HG03175 (cell line): Measurements from ENCODE around the gene FHDC1.

ENCODE experiments used
- ATAC-seq: cut with Tn5 transposase; IDR thresholded peaks from one replicate; pipeline ENCODE4 v1.9.1; 2021; ENCODE audit warnings: mild to moderate bottlenecking, moderate library complexity; ENCODE audit not compliant: unreplicated experiment

Gene FHDC1

GRCh38 chr4:152936446-152937335 is 568 bp downstream of the FHDC1 start:
- ATAC-seq, result no peak

DNA sequence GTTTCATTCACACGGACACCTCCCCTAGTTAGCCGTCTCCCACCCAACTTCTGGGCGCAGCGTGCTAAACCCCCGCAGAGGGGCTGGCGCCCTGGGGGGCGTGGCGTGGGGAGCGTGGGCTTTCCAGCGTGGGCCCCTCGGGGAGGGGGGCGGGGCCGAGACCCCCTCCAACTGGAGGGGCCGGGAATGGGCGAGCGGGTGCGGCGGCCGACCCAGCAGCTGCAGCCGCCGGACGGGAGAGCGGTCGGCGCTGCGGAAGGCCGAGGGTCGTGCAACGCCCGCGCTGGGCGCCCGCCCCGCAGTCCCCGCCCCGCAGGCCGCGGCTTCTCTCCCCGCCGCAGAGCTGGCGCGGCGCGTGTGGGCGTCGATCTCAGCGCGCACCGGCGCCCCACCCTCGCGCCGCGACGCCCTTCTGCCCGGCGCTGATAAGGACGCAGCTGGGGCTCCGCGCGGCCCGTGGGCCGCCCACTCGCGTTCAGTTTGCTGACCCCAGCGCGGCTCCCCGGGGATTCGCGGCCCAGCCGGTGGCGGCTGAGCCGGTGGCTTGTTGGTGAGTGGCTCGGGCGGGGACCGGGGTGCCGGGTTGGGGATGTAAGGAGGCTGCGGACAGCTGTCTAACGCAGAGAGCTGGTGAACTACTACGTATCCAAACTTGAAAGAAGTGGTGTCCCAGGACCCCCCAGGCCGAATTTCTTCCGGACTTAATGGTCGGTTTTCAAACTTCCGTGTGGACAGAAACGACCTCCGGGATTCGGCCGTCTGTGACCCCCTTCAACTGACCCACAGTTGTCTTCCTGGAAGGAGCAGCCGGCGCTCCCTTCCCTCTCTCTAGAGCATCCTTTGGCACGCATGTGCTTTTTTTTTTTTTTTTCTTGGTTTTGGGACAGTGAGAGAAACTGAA is 1.5 kb downstream of the FHDC1 start:
- no peak for ATAC-seq

- no peak for ATAC-seq
Measured at GRCh38 chr4:152938237-152938947, 2.3 kb downstream of the FHDC1 start.

GRCh38 chr4:152939621-152940020 is 3.5 kb downstream of the FHDC1 start:
- no peak for ATAC-seq

DNA sequence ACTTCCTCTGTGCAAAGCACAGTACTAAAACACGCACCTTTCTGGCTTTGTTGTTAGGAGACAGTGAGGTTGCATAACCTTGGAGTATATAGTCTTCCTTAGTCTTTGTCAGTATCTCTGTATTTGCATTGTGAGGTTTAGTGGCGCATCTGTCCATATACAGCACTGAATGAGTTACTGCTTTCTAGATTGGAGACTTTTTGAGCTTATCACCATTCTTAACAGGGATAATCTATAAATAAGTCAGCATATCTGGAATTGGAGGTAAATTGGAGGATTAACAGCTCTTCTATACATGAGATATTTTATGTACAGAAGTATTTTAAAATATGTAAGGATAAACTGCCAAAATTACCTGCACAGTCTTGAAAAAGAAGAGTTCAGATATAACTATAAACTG is 4.3 kb downstream of the FHDC1 start:
- no peak for ATAC-seq

- no peak for ATAC-seq
Measured at GRCh38 chr4:152941411-152941810, 5.3 kb downstream of the FHDC1 start.

GRCh38 chr4:152942346-152942745 is 6.2 kb downstream of the FHDC1 start:
- no peak for ATAC-seq

GRCh38 chr4:152943672-152944071 is 7.5 kb downstream of the FHDC1 start:
- ATAC-seq, result no peak

GRCh38 chr4:152944666-152945320 is 8.7 kb downstream of the FHDC1 start:
- ATAC-seq, result no peak

DNA sequence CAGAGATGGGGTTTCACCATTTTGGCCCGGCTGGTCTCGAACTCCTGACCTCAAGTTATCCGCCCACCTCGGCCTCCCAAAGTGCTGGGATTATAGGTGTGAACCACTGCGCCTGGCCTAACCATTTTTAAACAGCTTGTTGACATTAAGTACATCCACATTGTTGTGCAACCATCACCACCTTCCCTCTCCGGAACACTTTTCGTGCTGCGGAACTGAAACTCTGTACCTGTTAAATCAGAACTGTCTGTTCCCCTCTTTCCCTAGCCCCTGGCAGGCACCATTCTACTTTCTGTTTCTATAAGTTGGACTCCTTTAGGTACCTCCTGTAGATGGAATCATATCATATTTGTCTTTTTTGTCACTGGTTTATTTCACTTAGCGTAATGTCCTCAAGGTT is 9.5 kb downstream of the FHDC1 start:
- ATAC-seq, result no peak

- no peak for ATAC-seq
Measured at GRCh38 chr4:152946446-152946845, 10.3 kb downstream of the FHDC1 start.

GRCh38 chr4:152947311-152947710 is 11.2 kb downstream of the FHDC1 start:
- no peak for ATAC-seq

- no peak for ATAC-seq
Measured at GRCh38 chr4:152949930-152950329, 13.8 kb downstream of the FHDC1 start.

GRCh38 chr4:152950402-152951274 is 14.5 kb downstream of the FHDC1 start:
- no peak for ATAC-seq

DNA sequence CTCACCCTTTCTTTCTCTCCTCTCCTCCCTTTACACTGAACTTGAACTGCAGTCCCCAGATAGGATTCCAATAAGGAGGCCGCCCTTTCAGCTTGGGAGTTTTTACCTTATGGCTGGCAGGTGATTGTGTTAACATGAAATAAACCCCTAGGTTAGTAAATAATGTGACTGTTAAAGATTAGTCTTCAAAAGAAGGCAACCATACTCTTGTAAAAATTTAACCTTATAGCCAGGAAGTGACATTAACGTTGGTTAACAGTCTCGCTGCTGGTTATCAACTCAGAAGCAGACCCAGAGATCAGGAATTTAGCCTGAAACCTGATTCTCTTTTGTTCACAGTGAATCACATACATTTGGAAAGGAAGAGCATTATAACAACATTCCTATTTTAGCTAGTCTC is 15.2 kb downstream of the FHDC1 start:
- ATAC-seq, result no peak

DNA sequence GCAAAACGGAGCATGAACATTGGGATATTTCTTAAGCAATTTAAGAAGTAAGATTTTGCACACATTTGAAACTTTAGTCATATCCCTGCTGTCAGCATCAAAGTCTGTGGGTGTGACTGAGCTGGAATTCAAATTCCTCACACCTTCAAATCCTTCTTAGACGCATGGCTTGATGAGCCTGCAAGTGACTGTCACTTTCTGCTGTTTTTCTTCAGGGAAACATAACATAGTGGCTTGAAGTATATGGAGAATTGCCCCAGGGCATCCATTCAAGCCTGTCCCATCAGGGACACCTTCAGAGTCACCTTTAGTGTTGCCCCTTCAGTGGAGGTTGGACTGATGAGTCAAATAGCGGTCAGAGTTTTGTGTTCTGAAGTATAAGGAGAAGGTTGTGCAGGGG is 17.4 kb downstream of the FHDC1 start:
- no peak for ATAC-seq

GRCh38 chr4:152954741-152955140 is 18.6 kb downstream of the FHDC1 start:
- no peak for ATAC-seq

DNA sequence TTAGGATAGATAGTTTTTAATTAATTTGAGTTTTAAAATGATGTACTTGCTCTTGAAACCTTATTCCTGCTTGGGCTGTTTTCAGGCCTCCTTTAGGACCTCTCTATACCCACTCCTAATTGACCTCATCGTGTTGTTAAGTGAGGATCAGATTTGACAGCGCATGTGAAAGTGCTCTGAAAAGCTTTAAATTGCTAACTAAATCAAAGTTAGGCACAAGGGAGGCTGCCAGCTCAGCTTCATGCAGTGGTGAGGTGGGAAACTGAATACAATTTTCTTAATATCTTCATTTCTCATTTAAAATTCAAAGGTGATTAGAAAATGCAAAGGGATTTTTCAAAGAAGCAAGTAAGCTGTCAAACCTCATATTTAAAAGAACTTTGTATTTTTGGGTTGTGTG is 20.0 kb downstream of the FHDC1 start:
- no peak for ATAC-seq

DNA sequence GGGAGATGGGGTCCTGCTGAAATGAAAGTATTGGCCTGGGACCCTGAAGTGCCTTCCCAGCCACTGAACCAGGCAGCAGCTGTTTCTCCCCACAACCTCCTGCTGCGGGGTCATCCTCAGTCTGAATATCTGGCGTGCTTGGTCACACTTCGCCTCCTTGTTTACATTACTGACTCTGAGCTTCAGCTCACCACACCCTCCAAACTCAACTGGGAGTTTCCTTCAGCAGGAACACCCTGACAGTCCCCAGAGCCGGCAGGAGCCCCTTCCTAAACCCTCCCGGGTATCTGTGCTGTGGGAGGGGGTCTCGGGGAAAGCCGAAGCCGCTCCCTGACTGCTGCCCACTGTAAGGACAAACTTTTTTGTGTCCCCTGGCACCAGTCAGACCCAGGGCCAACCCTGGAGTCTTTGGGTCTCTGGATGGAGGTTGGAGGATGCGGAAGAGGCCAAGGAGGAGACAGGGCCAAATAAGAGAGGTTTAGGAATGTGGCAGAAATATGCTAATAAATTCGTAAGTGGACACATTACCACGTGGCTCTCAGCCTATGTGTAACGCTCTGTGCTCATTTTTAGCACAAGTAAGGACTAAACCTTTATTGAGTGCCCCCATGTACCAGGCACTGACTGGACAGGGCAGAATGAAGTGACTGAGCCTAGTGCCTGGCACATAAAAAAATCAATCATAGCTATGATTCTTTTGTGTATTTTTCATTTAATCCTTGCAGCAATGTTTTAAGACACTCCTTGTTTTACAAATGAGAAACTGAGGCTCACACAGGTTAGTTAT is 20.7 kb downstream of the FHDC1 start:
- ATAC-seq, result no peak
